ENCODE data around the gene ZNF394. TPM values are rescaled to one million over a fixed set of nuclear protein-coding genes. Genes with fewer than 3 reads are reported as not detected.

The ZNF394 gene
- 24.1 and 30.1 TPM in 2 replicates for total RNA-seq

DNA sequence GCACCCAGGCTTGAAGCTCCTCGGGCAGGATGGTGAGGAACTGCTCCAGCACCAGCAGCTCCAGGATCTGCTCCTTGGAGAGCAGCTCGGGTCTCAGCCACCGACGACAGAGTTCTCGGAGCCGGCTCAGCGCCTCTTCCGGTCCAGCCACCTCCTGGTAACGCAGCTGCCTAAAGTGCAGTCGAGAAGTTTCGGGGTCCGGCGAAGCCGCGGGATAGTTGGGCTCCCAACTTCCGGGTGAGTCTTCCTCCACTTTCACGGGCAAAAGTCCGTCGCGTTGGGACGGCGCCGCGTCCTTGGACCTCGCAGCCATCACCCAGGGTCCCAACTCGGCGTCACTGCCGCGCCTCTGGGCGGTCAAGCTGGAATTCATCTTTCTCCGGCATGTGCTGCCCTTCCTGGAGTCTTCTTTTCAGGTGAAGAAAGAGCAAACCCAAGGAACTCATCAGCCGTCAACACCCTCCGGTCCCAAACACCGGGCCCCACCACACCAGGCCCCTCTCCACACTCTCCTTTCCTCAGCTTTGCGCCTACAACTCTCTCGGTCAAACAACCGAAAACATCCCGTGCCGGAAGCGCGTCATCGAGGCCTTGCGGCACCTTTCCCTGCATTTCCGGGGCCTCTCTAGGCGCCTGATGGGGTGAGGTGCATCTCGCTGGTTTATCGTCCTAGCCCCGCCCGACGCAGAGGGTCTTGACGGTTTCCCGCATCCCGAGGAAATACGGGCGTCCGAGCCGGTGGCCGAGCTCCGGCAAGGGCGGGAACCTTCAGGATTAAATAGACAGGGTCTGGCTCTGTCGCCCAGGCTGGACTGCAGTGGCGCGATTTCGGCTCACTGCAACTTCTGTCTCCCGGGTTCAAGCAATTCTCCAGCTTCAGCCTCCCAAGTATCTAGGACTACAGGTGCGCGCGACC, at the start of gene ZNF394:
Gene ZNF394, minus strand, starts transcription at position 561 of the 916 bp plus-strand sequence. Its CDS starts 188 bp downstream, at position 373.

DNA sequence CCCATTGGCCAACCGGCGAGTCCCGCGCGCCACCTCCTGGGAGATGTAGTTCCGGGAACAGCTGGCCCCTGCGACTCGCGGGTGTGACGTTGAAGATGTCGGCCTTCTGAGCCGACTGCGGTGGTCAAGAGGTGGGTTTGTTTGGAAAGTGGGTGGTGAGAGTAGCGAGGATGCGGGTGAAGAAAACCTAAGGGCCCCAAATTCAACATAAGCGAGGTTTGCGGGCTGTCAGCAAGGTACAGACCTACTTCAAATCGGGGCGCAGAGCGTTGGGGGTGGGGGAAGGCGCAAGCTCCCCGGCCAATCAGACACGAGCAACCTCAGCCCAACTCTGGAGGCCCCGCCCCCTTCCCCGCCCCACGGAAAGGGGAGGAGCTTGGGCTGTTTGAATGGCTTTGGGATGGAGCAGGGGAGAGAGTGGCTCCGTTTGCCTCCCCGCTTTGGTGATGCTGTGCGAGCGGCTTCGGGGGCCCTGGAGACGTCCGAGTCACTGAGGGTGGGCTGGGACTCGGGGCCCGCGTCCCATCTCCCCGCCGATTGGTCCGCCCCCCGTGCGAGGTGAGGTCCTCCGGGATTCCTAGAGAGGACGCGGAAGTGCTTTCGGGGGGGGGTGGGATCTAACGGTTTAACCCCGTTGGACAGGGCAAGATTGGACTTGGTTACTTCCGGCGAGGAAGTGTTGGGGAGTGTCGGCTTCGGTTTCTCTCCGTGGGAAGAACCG, 4.7 kb upstream of the ZNF394 start, which contains the start of gene ZKSCAN5:
Gene ZKSCAN5, plus strand, starts transcription at position 60 of the 721 bp plus-strand sequence. CDS start 1,383 bp downstream, outside the sequence.

DNA sequence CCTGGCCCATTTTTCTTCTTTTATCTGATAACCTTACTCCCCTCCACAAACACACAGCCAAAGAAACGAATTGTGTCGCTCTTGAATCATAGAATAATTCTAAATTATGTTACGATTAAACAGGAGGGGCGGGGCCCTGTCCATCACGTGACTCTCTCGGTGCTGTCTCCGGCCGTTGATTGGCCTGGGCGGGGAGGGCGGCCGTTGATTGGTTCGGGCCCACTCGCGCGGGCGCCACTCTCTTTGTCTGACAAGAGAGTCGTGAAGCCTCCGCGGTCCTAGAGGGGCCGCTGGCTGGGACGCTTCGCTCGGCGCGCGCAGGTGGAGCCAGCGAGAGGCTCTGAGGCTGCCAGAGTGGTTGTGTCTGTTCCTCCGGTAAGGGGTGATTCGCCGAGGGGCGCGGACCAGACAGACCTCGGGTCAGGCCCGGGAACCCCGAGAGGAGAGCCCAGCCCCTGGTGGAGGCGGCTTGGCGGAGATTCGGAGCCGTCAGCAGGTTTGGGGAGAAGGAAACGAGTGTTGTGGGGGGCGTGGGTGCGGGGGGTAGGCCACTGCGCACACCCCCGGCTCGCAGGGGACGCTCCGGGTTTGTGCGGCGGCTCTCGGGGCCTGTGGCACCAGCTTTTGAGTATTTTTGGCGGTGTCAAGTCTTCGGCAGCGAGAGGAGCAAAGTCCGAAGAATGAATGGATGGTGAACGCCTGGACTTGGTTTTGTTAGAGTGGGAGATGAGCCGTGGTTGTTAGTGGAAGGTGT, 27.3 kb downstream of the ZNF394 start, which contains the start of gene ZNF789:
Gene ZNF789, plus strand, starts transcription at position 330 of the 754 bp plus-strand sequence. CDS start 3,567 bp downstream, outside the sequence.

Other genes with a start within 250 kb of the ZNF394 start
- under 0.01 and 1.2 TPM in 2 replicates for gene MYH16, start 227.4 kb downstream of the ZNF394 start, total RNA-seq
- 271 and 291 TPM in 2 replicates for gene ARPC1A, start 174.4 kb downstream of the ZNF394 start, total RNA-seq
- gene ARPC1B, start 125.6 kb downstream of the ZNF394 start, total RNA-seq = 356 and 357 TPM in 2 replicates
- gene PDAP1, start 91.7 kb downstream of the ZNF394 start, total RNA-seq = 32.0 and 49.9 TPM in 2 replicates
- gene BUD31, start 91.3 kb downstream of the ZNF394 start, total RNA-seq = 108 and 127 TPM in 2 replicates
- gene PTCD1, start 61.5 kb downstream of the ZNF394 start, total RNA-seq = 8.0 and 13.4 TPM in 2 replicates
- gene CPSF4, start 61.3 kb downstream of the ZNF394 start, total RNA-seq = 36.1 and 41.8 TPM in 2 replicates
- gene ATP5MF, start 34.1 kb downstream of the ZNF394 start, total RNA-seq = 391 and 494 TPM in 2 replicates
- 2.6 and 2.7 TPM in 2 replicates for gene ZNF789, start 27.4 kb downstream of the ZNF394 start, total RNA-seq
- gene ZKSCAN5, start 4.4 kb upstream of the ZNF394 start, total RNA-seq = 7.0 and 7.9 TPM in 2 replicates
- gene FAM200A, start 51.8 kb upstream of the ZNF394 start, total RNA-seq = 5.8 and 8.7 TPM in 2 replicates
- gene ZNF655, start 58.4 kb upstream of the ZNF394 start, total RNA-seq = 30.6 and 52.9 TPM in 2 replicates
- 0.64 and 2.2 TPM in 2 replicates for gene TMEM225B, start 98.0 kb upstream of the ZNF394 start, total RNA-seq
- gene ZSCAN25, start 116.7 kb upstream of the ZNF394 start, total RNA-seq = 8.2 and 8.3 TPM in 2 replicates
- 2.2 and 2.8 TPM in 2 replicates for gene CYP3A5, start 179.7 kb upstream of the ZNF394 start, total RNA-seq
- not detected in 2 replicates for gene CYP3A7, start 234.9 kb upstream of the ZNF394 start, total RNA-seq